Panc1 (cell line): ENCODE data around the gene ZSCAN10. TPM values are rescaled to one million over a fixed set of nuclear protein-coding genes. Genes with fewer than 3 reads are reported as not detected.
"Not testable (repeated sequence)": the region's sequence is repeated elsewhere in the genome, so short reads cannot be mapped to it uniquely, and the experiment has no call there.

Source experiments
- ATAC-seq: fragments of 200-7000 bp; cut with Tn5 transposase; 2 replicates; pipeline ENCODE4 v1.9.1; 2020; ENCODE audit warnings: mild to moderate bottlenecking, moderate library complexity
- BruUV-seq: library from RNA; stranded (reverse); fragments of 400-500 nt; replicated peaks from 2 replicates; lab custom pipeline; 2021; lab: Mats Ljungman, UMichigan
- CTCF ChIA-PET: fragments of 300-600 bp; sonication (Branson Sonifier 250); formaldehyde crosslinking; loops from one replicate; lab custom pipeline; 2022; ENCODE audit warnings: antibody characterized with exemption; lab: Charles Lee
- POLR2A ChIA-PET: fragments of 300-600 bp; sonication (Branson Sonifier 250); formaldehyde crosslinking; loops from one replicate; lab custom pipeline; 2022; ENCODE audit warnings: antibody characterized with exemption; lab: Charles Lee
- DNase-seq: peaks from one replicate; pipeline ENCODE4 v3.0.0-alpha.2; 2010; ENCODE audit warnings: low read depth, low spot score
- H3K27ac ChIP-seq: 2 replicates; pipeline ENCODE4 v1.5.1; 2011; ENCODE audit warnings: mild to moderate bottlenecking, low read length, inconsistent platforms
- H3K27me3 ChIP-seq: fragments of 200-500 bp; sonication (Bioruptor generic); 2 replicates; pipeline ENCODE4 v1.6.0; 2014; ENCODE audit warnings: low read length, inconsistent platforms; ENCODE audit not compliant: control insufficient read depth, insufficient read depth
- H3K36me3 ChIP-seq: fragments of 200-500 bp; sonication (Bioruptor generic); 2 replicates; pipeline ENCODE4 v1.5.1; 2014; ENCODE audit warnings: inconsistent platforms, mild to moderate bottlenecking, low read length, moderate library complexity; ENCODE audit not compliant: control insufficient read depth, insufficient read depth
- H3K4me1 ChIP-seq: 2 replicates; pipeline ENCODE4 v1.5.1; 2011; ENCODE audit warnings: inconsistent platforms, mild to moderate bottlenecking, low read length, moderate library complexity; ENCODE audit not compliant: control insufficient read depth, insufficient read depth
- H3K4me3 ChIP-seq, 2 experiments: 2 replicates each; pipeline ENCODE4 v1.5.1; 2011 to 2012; ENCODE audit warnings: low read depth in 2 of 2, low read length in 2 of 2, mild to moderate bottlenecking in 2 of 2, inconsistent platforms in 1 of 2, moderate library complexity in 1 of 2
- H3K9me3 ChIP-seq: fragments of 200-500 bp; sonication (Bioruptor generic); 2 replicates; pipeline ENCODE4 v1.5.1; 2014; ENCODE audit warnings: low read depth, mild to moderate bottlenecking, inconsistent platforms, low read length, moderate library complexity; ENCODE audit not compliant: control insufficient read depth, insufficient read depth
- POLR2AphosphoS5 ChIP-seq: IDR thresholded peaks from 2 replicates; pipeline ENCODE4 v1.6.1; 2012; ENCODE audit warnings: mild to moderate bottlenecking, low read depth, low read length, moderate library complexity
- SIN3A ChIP-seq: IDR thresholded peaks from 2 replicates; pipeline ENCODE4 v1.6.1; 2012; ENCODE audit warnings: low read depth, mild to moderate bottlenecking, low read length, moderate library complexity, borderline replicate concordance; ENCODE audit not compliant: insufficient read depth
- TCF7L2 ChIP-seq: IDR thresholded peaks from 2 replicates; pipeline ENCODE4 v1.6.1; 2011; ENCODE audit warnings: mild to moderate bottlenecking, low read depth, low read length, inconsistent platforms
- in situ Hi-C: cut with HindIII; loops from 2 replicates; pipeline ENCODE4 v1.10.0; 2016; ENCODE audit warnings: low sequenced_read_pairs, low pct_unique_long_range_greater_than_20kb
- intact Hi-C: fragments of 100-400 bp; cut with micrococcal nuclease; formaldehyde crosslinking; loops from one replicate; pipeline ENCODE4 v1.10.0; 2022; ENCODE audit not compliant: unreplicated experiment
- total RNA-seq: library from RNA; stranded (reverse); gene quantifications from one replicate; pipeline ENCODE4 v1.2.1, GENCODE V29; 2021; ENCODE audit not compliant: unreplicated experiment
- TF ChIP-seq, protein P1 (sequence below): fragments of 450-650 bp; IDR thresholded peaks from 2 replicates; pipeline ENCODE4 v1.5.1; 2017; ENCODE audit warnings: mild to moderate bottlenecking
- TF ChIP-seq, protein P2 (sequence below), 2 experiments: IDR thresholded peaks; 2 replicates each; pipeline ENCODE4 v1.6.1; 2011 to 2012; ENCODE audit warnings: low read depth in 2 of 2, control low read depth in 1 of 2, low read length in 1 of 2, mild to moderate bottlenecking in 1 of 2, moderate library complexity in 1 of 2; ENCODE audit not compliant: insufficient read depth in 1 of 2

ZSCAN10 gene
- total RNA-seq, 1 experiment from 2014 or later = 0.21 TPM

GRCh38 chr16:3073448-3073847, 25.6 kb downstream of the ZSCAN10 start:
- H3K36me3 ChIP-seq = no peaks in the 10 kb centered on the region
- in situ Hi-C loops = no loop called here
- DNase-seq (no peak), ATAC-seq (no peak)
- H3K4me3 ChIP-seq = no peak overlapping the region
- TF ChIP-seq TCF7L2 (no peak), SIN3A (no peak), POLR2AphosphoS5 (no peak)
- TF ChIP-seq, protein P1, sequence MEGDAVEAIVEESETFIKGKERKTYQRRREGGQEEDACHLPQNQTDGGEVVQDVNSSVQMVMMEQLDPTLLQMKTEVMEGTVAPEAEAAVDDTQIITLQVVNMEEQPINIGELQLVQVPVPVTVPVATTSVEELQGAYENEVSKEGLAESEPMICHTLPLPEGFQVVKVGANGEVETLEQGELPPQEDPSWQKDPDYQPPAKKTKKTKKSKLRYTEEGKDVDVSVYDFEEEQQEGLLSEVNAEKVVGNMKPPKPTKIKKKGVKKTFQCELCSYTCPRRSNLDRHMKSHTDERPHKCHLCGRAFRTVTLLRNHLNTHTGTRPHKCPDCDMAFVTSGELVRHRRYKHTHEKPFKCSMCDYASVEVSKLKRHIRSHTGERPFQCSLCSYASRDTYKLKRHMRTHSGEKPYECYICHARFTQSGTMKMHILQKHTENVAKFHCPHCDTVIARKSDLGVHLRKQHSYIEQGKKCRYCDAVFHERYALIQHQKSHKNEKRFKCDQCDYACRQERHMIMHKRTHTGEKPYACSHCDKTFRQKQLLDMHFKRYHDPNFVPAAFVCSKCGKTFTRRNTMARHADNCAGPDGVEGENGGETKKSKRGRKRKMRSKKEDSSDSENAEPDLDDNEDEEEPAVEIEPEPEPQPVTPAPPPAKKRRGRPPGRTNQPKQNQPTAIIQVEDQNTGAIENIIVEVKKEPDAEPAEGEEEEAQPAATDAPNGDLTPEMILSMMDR = no peak
- TF ChIP-seq, protein P2, sequence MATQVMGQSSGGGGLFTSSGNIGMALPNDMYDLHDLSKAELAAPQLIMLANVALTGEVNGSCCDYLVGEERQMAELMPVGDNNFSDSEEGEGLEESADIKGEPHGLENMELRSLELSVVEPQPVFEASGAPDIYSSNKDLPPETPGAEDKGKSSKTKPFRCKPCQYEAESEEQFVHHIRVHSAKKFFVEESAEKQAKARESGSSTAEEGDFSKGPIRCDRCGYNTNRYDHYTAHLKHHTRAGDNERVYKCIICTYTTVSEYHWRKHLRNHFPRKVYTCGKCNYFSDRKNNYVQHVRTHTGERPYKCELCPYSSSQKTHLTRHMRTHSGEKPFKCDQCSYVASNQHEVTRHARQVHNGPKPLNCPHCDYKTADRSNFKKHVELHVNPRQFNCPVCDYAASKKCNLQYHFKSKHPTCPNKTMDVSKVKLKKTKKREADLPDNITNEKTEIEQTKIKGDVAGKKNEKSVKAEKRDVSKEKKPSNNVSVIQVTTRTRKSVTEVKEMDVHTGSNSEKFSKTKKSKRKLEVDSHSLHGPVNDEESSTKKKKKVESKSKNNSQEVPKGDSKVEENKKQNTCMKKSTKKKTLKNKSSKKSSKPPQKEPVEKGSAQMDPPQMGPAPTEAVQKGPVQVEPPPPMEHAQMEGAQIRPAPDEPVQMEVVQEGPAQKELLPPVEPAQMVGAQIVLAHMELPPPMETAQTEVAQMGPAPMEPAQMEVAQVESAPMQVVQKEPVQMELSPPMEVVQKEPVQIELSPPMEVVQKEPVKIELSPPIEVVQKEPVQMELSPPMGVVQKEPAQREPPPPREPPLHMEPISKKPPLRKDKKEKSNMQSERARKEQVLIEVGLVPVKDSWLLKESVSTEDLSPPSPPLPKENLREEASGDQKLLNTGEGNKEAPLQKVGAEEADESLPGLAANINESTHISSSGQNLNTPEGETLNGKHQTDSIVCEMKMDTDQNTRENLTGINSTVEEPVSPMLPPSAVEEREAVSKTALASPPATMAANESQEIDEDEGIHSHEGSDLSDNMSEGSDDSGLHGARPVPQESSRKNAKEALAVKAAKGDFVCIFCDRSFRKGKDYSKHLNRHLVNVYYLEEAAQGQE (IDR thresholded peaks at IDR 0.05; ENCODE audit: insufficient read depth in 1 of 2, low read depth in 2 of 2, low read length in 1 of 2) = no peak
- H3K27me3 ChIP-seq = no peaks in the 10 kb centered on the region
- POLR2A ChIA-PET = no interaction called here
- intact Hi-C loops = no loop called here
- BruUV-seq = no TSS peak
- H3K9me3 ChIP-seq = no peaks in the 10 kb centered on the region
- CTCF ChIA-PET = no interaction called here
- no peaks in the 10 kb centered on the region for H3K4me1 ChIP-seq
- H3K27ac ChIP-seq = no peak overlapping the region

DNA sequence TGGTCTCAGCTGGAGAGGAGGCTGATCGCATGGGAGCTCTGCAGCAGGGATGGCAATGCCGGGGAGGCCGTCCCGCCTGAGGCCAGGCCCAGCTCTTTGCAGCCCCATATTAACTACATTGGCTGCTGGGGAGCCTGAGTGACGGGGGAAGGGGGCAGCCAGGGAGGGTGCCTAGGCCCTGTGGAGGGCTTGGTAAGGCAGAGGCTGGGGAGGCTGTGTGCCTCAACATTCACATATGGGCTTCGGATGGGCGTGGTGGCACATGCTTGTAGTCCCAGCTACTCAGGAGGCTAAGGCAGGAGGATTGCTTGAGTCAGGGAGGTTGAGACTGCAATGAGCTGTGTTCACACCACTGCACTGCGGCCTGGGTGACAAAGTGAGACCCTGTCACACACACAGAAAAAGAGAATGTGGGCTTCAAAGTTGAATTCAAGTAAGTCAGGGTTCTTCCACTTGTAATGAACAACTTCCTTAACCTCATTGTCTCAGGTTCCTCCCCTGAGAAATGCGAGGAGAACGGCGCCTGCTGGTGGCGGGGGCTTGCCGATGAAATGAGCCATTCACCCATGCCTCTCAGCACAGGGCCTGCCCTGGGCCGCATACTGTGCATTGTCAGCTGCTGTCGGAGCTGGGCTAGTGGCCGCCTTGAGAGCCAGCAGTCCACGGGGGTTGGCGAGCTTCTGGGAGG, 26.4 kb downstream of the ZSCAN10 start:
- not testable (repeated sequence) for ATAC-seq

GRCh38 chr16:3072148-3072547, 26.9 kb downstream of the ZSCAN10 start:
- DNase-seq, H3K36me3 ChIP-seq, H3K4me3 ChIP-seq, H3K9me3 ChIP-seq, H3K27me3 ChIP-seq, intact Hi-C loops, POLR2A ChIA-PET, ATAC-seq, in situ Hi-C loops, H3K27ac ChIP-seq, BruUV-seq, CTCF ChIA-PET, H3K4me1 ChIP-seq: not testable (repeated sequence)

More for the DNA sequence above, 26.4 kb downstream of the ZSCAN10 start:
- H3K27ac ChIP-seq, H3K4me1 ChIP-seq, intact Hi-C loops, H3K9me3 ChIP-seq, CTCF ChIA-PET, H3K27me3 ChIP-seq, DNase-seq, H3K4me3 ChIP-seq, in situ Hi-C loops, H3K36me3 ChIP-seq, BruUV-seq, POLR2A ChIA-PET: not testable (repeated sequence)
